ENCODE measurements around the gene GSC.

DNA sequence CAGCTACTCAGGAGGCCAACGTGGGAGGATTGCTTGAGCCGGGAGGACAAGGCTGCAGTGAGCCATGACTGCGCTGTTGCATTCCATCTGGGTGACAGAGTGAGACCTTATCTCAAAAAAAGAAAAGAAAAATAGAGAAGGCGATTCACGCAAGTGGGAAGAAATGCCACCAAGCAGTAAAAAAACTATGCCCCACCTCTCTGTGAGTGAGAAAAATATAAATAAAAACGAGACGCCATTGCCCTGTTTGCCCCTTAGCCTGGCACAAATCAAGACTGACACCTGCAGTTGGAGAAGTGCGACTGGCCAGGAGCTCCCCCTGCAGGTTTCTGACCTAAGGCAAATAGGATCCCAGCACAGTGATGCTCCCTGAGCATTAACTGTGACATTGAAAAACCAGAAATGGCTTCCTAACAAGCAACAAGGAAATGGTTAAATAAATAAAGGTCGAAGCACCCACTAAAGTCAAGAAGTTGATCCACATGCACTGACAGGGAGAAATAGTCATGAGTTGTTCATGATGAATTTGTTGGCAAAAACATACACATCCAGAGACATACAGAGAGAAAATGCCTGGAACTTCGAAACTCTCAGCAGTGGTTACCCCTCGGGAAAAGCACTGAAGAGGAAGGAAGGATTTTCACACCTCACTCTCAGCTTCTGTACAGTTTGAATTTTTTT, 21.1 kb downstream of the GSC start:
- TF ChIP-seq CTCF (IDR thresholded peaks at IDR 0.05) (peak in 1 of 4 experiments; percentile 8), POLR2A (IDR thresholded peaks at IDR 0.05) (no peak)

Data from uterus (tissue), 2 donors.